ENCODE measurements around the gene RAPGEF5.

RAPGEF5 gene

GRCh38 chr7:22210967-22211366 is 146.0 kb downstream of the RAPGEF5 start:
- TF ChIP-seq ZFX (IDR thresholded peaks at IDR 0.05) (no peak), CTCF (conservative IDR thresholded peaks at IDR 0.05) (no peak)
- H3K27ac ChIP-seq: no peak overlapping the region

GRCh38 chr7:22210355-22210754 is 146.6 kb downstream of the RAPGEF5 start:
- TF ChIP-seq ZFX (IDR thresholded peaks at IDR 0.05): no peak
- TF ChIP-seq CTCF (conservative IDR thresholded peaks at IDR 0.05): no peak
- H3K27ac ChIP-seq: no peak overlapping the region

- no peak for TF ChIP-seq CTCF (conservative IDR thresholded peaks at IDR 0.05)
- TF ChIP-seq ZFX (IDR thresholded peaks at IDR 0.05): no peak
- H3K27ac ChIP-seq: no peak overlapping the region
Measured at GRCh38 chr7:22208799-22209198, 148.2 kb downstream of the RAPGEF5 start.

GRCh38 chr7:22207724-22208225 is 149.2 kb downstream of the RAPGEF5 start:
- H3K27ac ChIP-seq: no peak overlapping the region
- TF ChIP-seq ZFX (IDR thresholded peaks at IDR 0.05) (no peak), CTCF (conservative IDR thresholded peaks at IDR 0.05) (no peak)

GRCh38 chr7:22205631-22206030 is 151.3 kb downstream of the RAPGEF5 start:
- TF ChIP-seq ZFX (IDR thresholded peaks at IDR 0.05): no peak
- TF ChIP-seq CTCF (conservative IDR thresholded peaks at IDR 0.05): no peak
- H3K27ac ChIP-seq: no peak overlapping the region

GRCh38 chr7:22204312-22204711 is 152.6 kb downstream of the RAPGEF5 start:
- H3K27ac ChIP-seq: no peak overlapping the region
- no peak for TF ChIP-seq CTCF (conservative IDR thresholded peaks at IDR 0.05)
- TF ChIP-seq ZFX (IDR thresholded peaks at IDR 0.05): no peak

- TF ChIP-seq ZFX (IDR thresholded peaks at IDR 0.05) (no peak), CTCF (conservative IDR thresholded peaks at IDR 0.05) (no peak)
- no peak overlapping the region for H3K27ac ChIP-seq
Measured at GRCh38 chr7:22202141-22202540, 154.8 kb downstream of the RAPGEF5 start.

Measured in C4-2B (cell line).